ENCODE results near the gene GATA3. TPM values are rescaled to one million over a fixed set of nuclear protein-coding genes. Genes with fewer than 3 reads are reported as not detected.

Gene GATA3
- polyA plus RNA-seq, 1 donor from 2014 or later = not detected

GRCh38 chr10:8072211-8072610, 17.7 kb downstream of the GATA3 start:
- H3K9me2 ChIP-seq (ENCODE audit: insufficient read depth, low read length) = no peaks in the 10 kb centered on the region
- H3K9me3 ChIP-seq (ENCODE audit: low read length) = no peaks in the 10 kb centered on the region
- H4K20me1 ChIP-seq (ENCODE audit: insufficient read depth) = no peaks in the 10 kb centered on the region
- no peak overlapping the region for H3K27ac ChIP-seq (ENCODE audit: low read length)
- H3K79me2 ChIP-seq (replicated peaks; ENCODE audit: insufficient read depth, low read length) = no peaks in the 10 kb centered on the region
- TF ChIP-seq, protein P1, sequence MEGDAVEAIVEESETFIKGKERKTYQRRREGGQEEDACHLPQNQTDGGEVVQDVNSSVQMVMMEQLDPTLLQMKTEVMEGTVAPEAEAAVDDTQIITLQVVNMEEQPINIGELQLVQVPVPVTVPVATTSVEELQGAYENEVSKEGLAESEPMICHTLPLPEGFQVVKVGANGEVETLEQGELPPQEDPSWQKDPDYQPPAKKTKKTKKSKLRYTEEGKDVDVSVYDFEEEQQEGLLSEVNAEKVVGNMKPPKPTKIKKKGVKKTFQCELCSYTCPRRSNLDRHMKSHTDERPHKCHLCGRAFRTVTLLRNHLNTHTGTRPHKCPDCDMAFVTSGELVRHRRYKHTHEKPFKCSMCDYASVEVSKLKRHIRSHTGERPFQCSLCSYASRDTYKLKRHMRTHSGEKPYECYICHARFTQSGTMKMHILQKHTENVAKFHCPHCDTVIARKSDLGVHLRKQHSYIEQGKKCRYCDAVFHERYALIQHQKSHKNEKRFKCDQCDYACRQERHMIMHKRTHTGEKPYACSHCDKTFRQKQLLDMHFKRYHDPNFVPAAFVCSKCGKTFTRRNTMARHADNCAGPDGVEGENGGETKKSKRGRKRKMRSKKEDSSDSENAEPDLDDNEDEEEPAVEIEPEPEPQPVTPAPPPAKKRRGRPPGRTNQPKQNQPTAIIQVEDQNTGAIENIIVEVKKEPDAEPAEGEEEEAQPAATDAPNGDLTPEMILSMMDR (IDR thresholded peaks at IDR 0.05; ENCODE audit: poor library complexity, severe bottlenecking) = no peak
- TF ChIP-seq SMC3 (conservative IDR thresholded peaks at IDR 0.05; ENCODE audit: poor library complexity) (no peak), RAD21 (conservative IDR thresholded peaks at IDR 0.05) (no peak), POLR2AphosphoS5 (IDR thresholded peaks at IDR 0.05) (no peak), EZH2 (IDR thresholded peaks at IDR 0.05; ENCODE audit: borderline replicate concordance, insufficient read depth, low read length, poor library complexity, severe bottlenecking) (no peak), TAF1 (IDR thresholded peaks at IDR 0.05; ENCODE audit: low read depth) (no peak)
- TF ChIP-seq, protein P2, sequence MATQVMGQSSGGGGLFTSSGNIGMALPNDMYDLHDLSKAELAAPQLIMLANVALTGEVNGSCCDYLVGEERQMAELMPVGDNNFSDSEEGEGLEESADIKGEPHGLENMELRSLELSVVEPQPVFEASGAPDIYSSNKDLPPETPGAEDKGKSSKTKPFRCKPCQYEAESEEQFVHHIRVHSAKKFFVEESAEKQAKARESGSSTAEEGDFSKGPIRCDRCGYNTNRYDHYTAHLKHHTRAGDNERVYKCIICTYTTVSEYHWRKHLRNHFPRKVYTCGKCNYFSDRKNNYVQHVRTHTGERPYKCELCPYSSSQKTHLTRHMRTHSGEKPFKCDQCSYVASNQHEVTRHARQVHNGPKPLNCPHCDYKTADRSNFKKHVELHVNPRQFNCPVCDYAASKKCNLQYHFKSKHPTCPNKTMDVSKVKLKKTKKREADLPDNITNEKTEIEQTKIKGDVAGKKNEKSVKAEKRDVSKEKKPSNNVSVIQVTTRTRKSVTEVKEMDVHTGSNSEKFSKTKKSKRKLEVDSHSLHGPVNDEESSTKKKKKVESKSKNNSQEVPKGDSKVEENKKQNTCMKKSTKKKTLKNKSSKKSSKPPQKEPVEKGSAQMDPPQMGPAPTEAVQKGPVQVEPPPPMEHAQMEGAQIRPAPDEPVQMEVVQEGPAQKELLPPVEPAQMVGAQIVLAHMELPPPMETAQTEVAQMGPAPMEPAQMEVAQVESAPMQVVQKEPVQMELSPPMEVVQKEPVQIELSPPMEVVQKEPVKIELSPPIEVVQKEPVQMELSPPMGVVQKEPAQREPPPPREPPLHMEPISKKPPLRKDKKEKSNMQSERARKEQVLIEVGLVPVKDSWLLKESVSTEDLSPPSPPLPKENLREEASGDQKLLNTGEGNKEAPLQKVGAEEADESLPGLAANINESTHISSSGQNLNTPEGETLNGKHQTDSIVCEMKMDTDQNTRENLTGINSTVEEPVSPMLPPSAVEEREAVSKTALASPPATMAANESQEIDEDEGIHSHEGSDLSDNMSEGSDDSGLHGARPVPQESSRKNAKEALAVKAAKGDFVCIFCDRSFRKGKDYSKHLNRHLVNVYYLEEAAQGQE (IDR thresholded peaks at IDR 0.05; ENCODE audit: borderline replicate concordance) = no peak
- H3K4me2 ChIP-seq (ENCODE audit: low read length) = no peak overlapping the region
- no peak overlapping the region for H2AFZ ChIP-seq (ENCODE audit: low read depth, low read length)
- H3K27me3 ChIP-seq (ENCODE audit: insufficient read depth, low read depth, low read length) = peaks cover 3% of the 10 kb centered on the region
- H3K4me3 ChIP-seq (ENCODE audit: low read length) = no peak overlapping the region
- H3K36me3 ChIP-seq (ENCODE audit: insufficient read depth, low read length) = no peaks in the 10 kb centered on the region
- no peak overlapping the region for H3K9ac ChIP-seq (ENCODE audit: low read length)
- no peaks in the 10 kb centered on the region for H3F3A ChIP-seq (ENCODE audit: insufficient read depth, low read length, poor library complexity, severe bottlenecking)

DNA sequence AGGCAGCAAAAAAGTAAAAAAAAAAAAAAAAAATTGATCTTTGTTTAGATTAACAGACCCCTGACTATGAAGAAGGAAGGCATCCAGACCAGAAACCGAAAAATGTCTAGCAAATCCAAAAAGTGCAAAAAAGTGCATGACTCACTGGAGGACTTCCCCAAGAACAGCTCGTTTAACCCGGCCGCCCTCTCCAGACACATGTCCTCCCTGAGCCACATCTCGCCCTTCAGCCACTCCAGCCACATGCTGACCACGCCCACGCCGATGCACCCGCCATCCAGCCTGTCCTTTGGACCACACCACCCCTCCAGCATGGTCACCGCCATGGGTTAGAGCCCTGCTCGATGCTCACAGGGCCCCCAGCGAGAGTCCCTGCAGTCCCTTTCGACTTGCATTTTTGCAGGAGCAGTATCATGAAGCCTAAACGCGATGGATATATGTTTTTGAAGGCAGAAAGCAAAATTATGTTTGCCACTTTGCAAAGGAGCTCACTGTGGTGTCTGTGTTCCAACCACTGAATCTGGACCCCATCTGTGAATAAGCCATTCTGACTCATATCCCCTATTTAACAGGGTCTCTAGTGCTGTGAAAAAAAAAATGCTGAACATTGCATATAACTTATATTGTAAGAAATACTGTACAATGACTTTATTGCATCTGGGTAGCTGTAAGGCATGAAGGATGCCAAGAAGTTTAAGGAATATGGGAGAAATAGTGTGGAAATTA, 19.4 kb downstream of the GATA3 start:
- TF ChIP-seq SMC3 (conservative IDR thresholded peaks at IDR 0.05; ENCODE audit: poor library complexity) (no peak), POLR2AphosphoS5 (IDR thresholded peaks at IDR 0.05) (no peak), RAD21 (conservative IDR thresholded peaks at IDR 0.05) (no peak), EZH2 (IDR thresholded peaks at IDR 0.05; ENCODE audit: borderline replicate concordance, insufficient read depth, low read length, poor library complexity, severe bottlenecking) (no peak), MXI1 (conservative IDR thresholded peaks at IDR 0.05; ENCODE audit: poor library complexity, severe bottlenecking) (no peak), EP300 (conservative IDR thresholded peaks at IDR 0.05; ENCODE audit: poor library complexity, severe bottlenecking) (no peak), TAF1 (IDR thresholded peaks at IDR 0.05; ENCODE audit: low read depth) (no peak)
- TF ChIP-seq, protein P2 (IDR thresholded peaks at IDR 0.05; ENCODE audit: borderline replicate concordance) = no peak
- TF ChIP-seq, protein P1 (IDR thresholded peaks at IDR 0.05; ENCODE audit: poor library complexity, severe bottlenecking) = no peak

More for the DNA sequence above, 19.4 kb downstream of the GATA3 start:
- H3K79me2 ChIP-seq (replicated peaks; ENCODE audit: insufficient read depth, low read length) = no peaks in the 10 kb centered on the region
- H3K9ac ChIP-seq (ENCODE audit: low read length) = no peak overlapping the region
- no peaks in the 10 kb centered on the region for H4K20me1 ChIP-seq (ENCODE audit: insufficient read depth)
- H3K36me3 ChIP-seq (ENCODE audit: insufficient read depth, low read length) = no peaks in the 10 kb centered on the region
- H3F3A ChIP-seq (ENCODE audit: insufficient read depth, low read length, poor library complexity, severe bottlenecking) = no peaks in the 10 kb centered on the region
- no peak overlapping the region for H3K4me2 ChIP-seq (ENCODE audit: low read length)
- no peaks in the 10 kb centered on the region for H3K9me2 ChIP-seq (ENCODE audit: insufficient read depth, low read length)
- H3K27me3 ChIP-seq (ENCODE audit: insufficient read depth, low read depth, low read length) = peaks cover 3% of the 10 kb centered on the region
- H2AFZ ChIP-seq (ENCODE audit: low read depth, low read length) = no peak overlapping the region
- no peaks in the 10 kb centered on the region for H3K9me3 ChIP-seq (ENCODE audit: low read length)
- no peak overlapping the region for H3K4me3 ChIP-seq (ENCODE audit: low read length)
- H3K27ac ChIP-seq (ENCODE audit: low read length) = no peak overlapping the region

Data from neural cell (in vitro differentiated cells).